Activated T-cell treated with anti-CD3 and anti-CD28 coated beads for 24 hours (primary cell): Measurements from ENCODE around the gene XAGE3.

Source experiments
- DNase-seq: peaks from one replicate; pipeline ENCODE4 v3.0.0-alpha.2; 2020; ENCODE audit warnings: low read depth

Gene XAGE3

GRCh38 chrX:52839137-52839536 lies 28.7 kb downstream of the XAGE3 start:
- no peak for DNase-seq

- DNase-seq = no peak
Measured at GRCh38 chrX:52830551-52830950, 37.3 kb downstream of the XAGE3 start.

DNA sequence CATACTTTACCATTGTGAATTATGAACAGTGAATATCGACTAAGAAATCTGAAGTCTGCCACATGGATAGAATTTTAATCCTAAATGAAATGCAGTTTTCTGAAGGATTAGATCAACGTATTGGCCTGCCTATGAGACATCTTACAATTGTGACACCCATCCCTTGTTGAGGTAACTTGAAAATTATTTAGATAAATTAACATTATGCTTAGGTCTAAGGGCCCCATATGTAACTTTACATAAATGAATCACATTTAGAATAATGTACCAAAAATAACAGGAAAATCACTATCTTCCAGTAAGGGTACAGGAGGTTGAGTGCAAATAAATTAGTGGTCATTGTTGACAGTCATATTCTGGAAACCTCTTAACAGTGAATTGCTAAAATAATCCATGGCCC lies 43.3 kb downstream of the XAGE3 start:
- no peak for DNase-seq

GRCh38 chrX:52821079-52821760 lies 46.7 kb downstream of the XAGE3 start:
- DNase-seq = no peak

DNA sequence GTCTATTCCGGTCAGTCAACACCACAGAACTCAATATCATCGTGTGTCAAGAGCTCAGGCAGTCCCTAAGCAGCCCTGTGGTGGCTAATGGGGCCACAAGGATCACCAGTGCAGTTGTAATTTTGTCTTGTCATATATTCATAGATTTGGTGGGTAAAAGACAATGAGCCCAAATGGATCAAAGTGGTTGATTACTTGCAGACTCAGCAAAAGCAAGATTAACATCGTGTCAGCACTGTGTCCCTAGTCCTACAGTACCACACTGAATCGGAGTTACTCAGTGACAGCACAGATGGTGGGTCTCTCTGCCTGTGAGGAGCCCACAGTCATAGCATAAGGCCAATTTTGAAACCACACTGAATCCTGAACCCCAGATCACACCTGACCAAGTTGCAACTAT lies 48.1 kb downstream of the XAGE3 start:
- DNase-seq = no peak
